HepG2 (cell line): ENCODE measurements around the gene BRMS1. TPM values are rescaled to one million over a fixed set of nuclear protein-coding genes. Genes with fewer than 3 reads are reported as not detected.
A peak's percentile ranks its signal among the peaks of the same experiment; 100 is the strongest.

Experiments
- HNF4G ChIP-seq, 2 experiments: sonication (generic) in 1 of 2; formaldehyde crosslinking in 1 of 2; IDR thresholded peaks; 2 replicates each; pipeline versions ENCODE4 v1.4.0 to v1.6.1; 2011 to 2020; ENCODE audit warnings: borderline replicate concordance in 2 of 2, low read depth in 2 of 2, mild to moderate bottlenecking in 2 of 2, low read length in 1 of 2, missing genetic modification reagents in 1 of 2, moderate library complexity in 1 of 2
- KLF11 ChIP-seq: IDR thresholded peaks from 2 replicates; pipeline ENCODE4 v1.6.1; 2016; ENCODE audit warnings: missing compliant biosample characterization
- MIER3 ChIP-seq: IDR thresholded peaks from 2 replicates; pipeline ENCODE4 v1.6.1; 2016; ENCODE audit warnings: missing compliant biosample characterization, borderline replicate concordance
- NCOA1 ChIP-seq: sonication (generic); formaldehyde crosslinking; IDR thresholded peaks from 2 replicates; pipeline ENCODE4 v1.9.0; 2021; ENCODE audit warnings: missing genetic modification reagents
- NFAT5 ChIP-seq: sonication (generic); formaldehyde crosslinking; IDR thresholded peaks from 2 replicates; pipeline ENCODE4 v1.4.0; 2020; ENCODE audit warnings: missing genetic modification reagents
- ZHX2 ChIP-seq, 2 experiments: sonication (generic) in 1 of 2; formaldehyde crosslinking in 1 of 2; IDR thresholded peaks; 2 replicates each; pipeline versions ENCODE4 v1.6.1 to v1.9.0; 2014 to 2022; ENCODE audit warnings: antibody characterized with exemption in 1 of 2, borderline replicate concordance in 1 of 2, inconsistent platforms in 1 of 2, low read depth in 1 of 2, missing genetic modification reagents in 1 of 2
- ZNF142 ChIP-seq: sonication (generic); formaldehyde crosslinking; IDR thresholded peaks from 2 replicates; pipeline ENCODE4 v1.4.0; 2020; ENCODE audit warnings: missing genetic modification reagents
- ZNF83 ChIP-seq: sonication (generic); formaldehyde crosslinking; IDR thresholded peaks from 2 replicates; pipeline ENCODE4 v1.4.0; 2020; ENCODE audit warnings: missing genetic modification reagents, mild to moderate bottlenecking, borderline replicate concordance
- ZSCAN9 ChIP-seq: IDR thresholded peaks from 2 replicates; pipeline ENCODE4 v1.6.1; 2016; ENCODE audit warnings: borderline replicate concordance
- polyA plus RNA-seq, 8 experiments: library from polyadenylated mRNA; depleted of rRNA in 3 of 8; stranded (reverse) in 7 of 8; unstranded in 1 of 8; fragments of >200 nt; fragmentation: Illumina TruSeq in 4 of 8; extraction: Trizol in 4 of 8; gene quantifications; 2 replicates each; pipeline versions ENCODE4 v1.2.1 to v1.2.3, GENCODE V29; 2011 to 2016; ENCODE audit warnings: low read depth in 4 of 8, missing spikeins in 1 of 8, mixed read lengths in 1 of 8; ENCODE audit not compliant: insufficient read depth in 1 of 8
- total RNA-seq, 5 experiments: library from RNA; depleted of rRNA; stranded (reverse); fragments of >200 nt; fragmentation: Illumina TruSeq; extraction: Trizol; gene quantifications; 2 replicates each; pipeline ENCODE4 v1.2.3, GENCODE V29; 2016; ENCODE audit warnings: low read depth in 1 of 5

BRMS1 gene
- total and polyA plus RNA-seq, 2 of the 13 experiments (the other 11 are each of a cell fraction or from before 2014, with no cell fraction given), result 15.8 to 55.7 TPM

- TF ChIP-seq NFAT5 (0 out of 2 replicates have a peak, but pooled peaks have one; percentile 39), ZNF83 (CRISPR knock-in tag) (no peak), ZSCAN9 (CRISPR knock-in tag) (no peak; the same call in 1 of the 2 replicates), KLF11 (no peak), HNF4G (IDR thresholded peaks at IDR 0.05; ENCODE audit: borderline replicate concordance, low read depth, low read length) (no peak), HNF4G (CRISPR knock-in tag; IDR thresholded peaks at IDR 0.05; ENCODE audit: borderline replicate concordance, low read depth) (no peak), ZHX2 (IDR thresholded peaks at IDR 0.05; ENCODE audit: low read depth) (no peak), ZHX2 (CRISPR knock-in tag; IDR thresholded peaks at IDR 0.05; ENCODE audit: borderline replicate concordance) (peak; percentile 37; the same call in 1 of the 2 replicates), ZNF142 (peak; percentile 82; the same call in 1 of the 2 replicates), NCOA1 (CRISPR knock-in tag) (peak; percentile 40; the same call in 1 of the 2 replicates), MIER3 (CRISPR knock-in tag) (peak; percentile 59; the same call in 1 of the 2 replicates)
These were observed 2.7 kb upstream of the BRMS1 start, which contains the start of gene B4GAT1 (continued) for GRCh38 chr11:66347425-66348276.
